Neural cell (in vitro differentiated cells): ENCODE measurements around the gene DRD2. TPM values are rescaled to one million over a fixed set of nuclear protein-coding genes. Genes with fewer than 3 reads are reported as not detected.

Experiments
- H2AFZ ChIP-seq: fragments of 200-600, 300-800 bp; sonication (generic), shearing (Covaris generic); 2 replicates; pipeline ENCODE4 v1.6.0; 2014; ENCODE audit warnings: low read depth, mild to moderate bottlenecking, antibody characterized with exemption, low read length, moderate library complexity
- H3F3A ChIP-seq: fragments of 200-600 bp; shearing (Covaris generic); 2 replicates; pipeline ENCODE4 v1.6.1; 2016; ENCODE audit warnings: mild to moderate bottlenecking, moderate library complexity, mixed read lengths, antibody characterized with exemption, low read length; ENCODE audit not compliant: insufficient read depth, poor library complexity, severe bottlenecking
- H3K27ac ChIP-seq: fragments of 200-600, 300-800 bp; sonication (generic), shearing (Covaris generic); 2 replicates; pipeline ENCODE4 v1.5.1; 2014; ENCODE audit warnings: mild to moderate bottlenecking, low read length, moderate library complexity
- H3K27me3 ChIP-seq: fragments of 300-800, 200-600 bp; sonication (generic), shearing (Covaris generic); 2 replicates; pipeline ENCODE4 v1.6.0; 2014; ENCODE audit warnings: mild to moderate bottlenecking, low read depth, low read length, moderate library complexity; ENCODE audit not compliant: insufficient read depth
- H3K36me3 ChIP-seq: fragments of 300-800, 200-600 bp; sonication (generic), shearing (Covaris generic); 2 replicates; pipeline ENCODE4 v1.5.1; 2014; ENCODE audit warnings: mild to moderate bottlenecking, antibody characterized with exemption, low read length, moderate library complexity; ENCODE audit not compliant: insufficient read depth
- H3K4me2 ChIP-seq: fragments of 300-800, 200-600 bp; sonication (generic), shearing (Covaris generic); 2 replicates; pipeline ENCODE4 v1.6.0; 2014; ENCODE audit warnings: mild to moderate bottlenecking, low read length
- H3K4me3 ChIP-seq: fragments of 300-800, 200-600 bp; sonication (generic), shearing (Covaris generic); 2 replicates; pipeline ENCODE4 v1.5.1; 2014; ENCODE audit warnings: mild to moderate bottlenecking, low read length, moderate library complexity
- H3K79me2 ChIP-seq: fragments of 200-600 bp; shearing (Covaris generic); replicated peaks from 2 replicates; pipeline ENCODE4 v1.6.0; 2014; ENCODE audit warnings: mild to moderate bottlenecking, low read length, moderate library complexity; ENCODE audit not compliant: insufficient read depth
- H3K9ac ChIP-seq: fragments of 300-800, 200-600 bp; sonication (generic), shearing (Covaris generic); 2 replicates; pipeline ENCODE4 v1.6.1; 2016; ENCODE audit warnings: mild to moderate bottlenecking, low read length, mixed read lengths
- H3K9me2 ChIP-seq: fragments of 200-600 bp; shearing (Covaris generic); 2 replicates; pipeline ENCODE4 v1.6.1; 2016; ENCODE audit warnings: mild to moderate bottlenecking, low read length, mixed read lengths; ENCODE audit not compliant: insufficient read depth
- H3K9me3 ChIP-seq: fragments of 200-600, 300-800 bp; sonication (generic), shearing (Covaris generic); 2 replicates; pipeline ENCODE4 v1.6.1; 2016; ENCODE audit warnings: mild to moderate bottlenecking, mixed run types, low read length, moderate library complexity, mixed read lengths
- H4K20me1 ChIP-seq: fragments of 200-600 bp; shearing (Covaris generic); 2 replicates; pipeline ENCODE4 v1.6.1; 2016; ENCODE audit warnings: mild to moderate bottlenecking, mixed run types; ENCODE audit not compliant: insufficient read depth
- EP300 ChIP-seq: fragments of 450-650 bp; conservative IDR thresholded peaks from 2 replicates; pipeline ENCODE4 v1.6.1; 2014; ENCODE audit warnings: antibody characterized with exemption, mild to moderate bottlenecking, moderate library complexity; ENCODE audit not compliant: poor library complexity, severe bottlenecking
- EZH2 ChIP-seq: fragments of 200-600, 300-800 bp; shearing (Covaris generic), sonication (generic); IDR thresholded peaks from 2 replicates; pipeline ENCODE4 v1.6.1; 2014; ENCODE audit warnings: antibody characterized with exemption, low read length, borderline replicate concordance, mild to moderate bottlenecking; ENCODE audit not compliant: insufficient read depth, poor library complexity, severe bottlenecking
- MXI1 ChIP-seq: fragments of 450-650 bp; conservative IDR thresholded peaks from 2 replicates; pipeline ENCODE4 v1.6.1; 2014; ENCODE audit warnings: antibody characterized with exemption, mild to moderate bottlenecking; ENCODE audit not compliant: poor library complexity, severe bottlenecking
- POLR2AphosphoS5 ChIP-seq: IDR thresholded peaks from 2 replicates; pipeline ENCODE4 v1.6.1; 2012
- RAD21 ChIP-seq: fragments of 450-650 bp; conservative IDR thresholded peaks from 2 replicates; pipeline ENCODE4 v1.6.1; 2014; ENCODE audit warnings: antibody characterized with exemption, mild to moderate bottlenecking, moderate library complexity
- SMC3 ChIP-seq: fragments of 450-650 bp; conservative IDR thresholded peaks from 2 replicates; pipeline ENCODE4 v1.6.1; 2014; ENCODE audit warnings: antibody characterized with exemption, mild to moderate bottlenecking, moderate library complexity; ENCODE audit not compliant: poor library complexity
- TAF1 ChIP-seq: IDR thresholded peaks from 2 replicates; pipeline ENCODE4 v1.6.1; 2012; ENCODE audit warnings: low read depth
- polyA plus RNA-seq: library from polyadenylated mRNA; depleted of rRNA; stranded (reverse); fragments of >200 nt; gene quantifications from 2 replicates; pipeline ENCODE4 v1.2.3, GENCODE V29; 2014
- TF ChIP-seq, protein P1 (sequence below): IDR thresholded peaks from 2 replicates; pipeline ENCODE4 v1.6.1; 2012; ENCODE audit warnings: borderline replicate concordance
- TF ChIP-seq, protein P2 (sequence below): fragments of 450-650 bp; IDR thresholded peaks from 2 replicates; pipeline ENCODE4 v1.5.1; 2014; ENCODE audit warnings: antibody characterized with exemption, mild to moderate bottlenecking, moderate library complexity; ENCODE audit not compliant: poor library complexity, severe bottlenecking

Gene DRD2
- polyA plus RNA-seq, 1 donor from 2014 or later: 0.24 TPM

GRCh38 chr11:113514856-113515255 is 39.7 kb upstream of the DRD2 start:
- Histone ChIP-seq H3K4me3 (no peak overlapping the region), H3K9ac (no peak overlapping the region), H3K36me3 (no peaks in the 10 kb centered on the region), H3K27me3 (no peaks in the 10 kb centered on the region), H3K27ac (no peak overlapping the region), H3F3A (no peaks in the 10 kb centered on the region), H3K9me3 (no peaks in the 10 kb centered on the region), H4K20me1 (no peaks in the 10 kb centered on the region), H3K9me2 (no peaks in the 10 kb centered on the region), H3K79me2 (no peaks in the 10 kb centered on the region), H2AFZ (no peak overlapping the region), H3K4me2 (no peak overlapping the region)
- TF ChIP-seq RAD21: no peak
- TF ChIP-seq, protein P1, sequence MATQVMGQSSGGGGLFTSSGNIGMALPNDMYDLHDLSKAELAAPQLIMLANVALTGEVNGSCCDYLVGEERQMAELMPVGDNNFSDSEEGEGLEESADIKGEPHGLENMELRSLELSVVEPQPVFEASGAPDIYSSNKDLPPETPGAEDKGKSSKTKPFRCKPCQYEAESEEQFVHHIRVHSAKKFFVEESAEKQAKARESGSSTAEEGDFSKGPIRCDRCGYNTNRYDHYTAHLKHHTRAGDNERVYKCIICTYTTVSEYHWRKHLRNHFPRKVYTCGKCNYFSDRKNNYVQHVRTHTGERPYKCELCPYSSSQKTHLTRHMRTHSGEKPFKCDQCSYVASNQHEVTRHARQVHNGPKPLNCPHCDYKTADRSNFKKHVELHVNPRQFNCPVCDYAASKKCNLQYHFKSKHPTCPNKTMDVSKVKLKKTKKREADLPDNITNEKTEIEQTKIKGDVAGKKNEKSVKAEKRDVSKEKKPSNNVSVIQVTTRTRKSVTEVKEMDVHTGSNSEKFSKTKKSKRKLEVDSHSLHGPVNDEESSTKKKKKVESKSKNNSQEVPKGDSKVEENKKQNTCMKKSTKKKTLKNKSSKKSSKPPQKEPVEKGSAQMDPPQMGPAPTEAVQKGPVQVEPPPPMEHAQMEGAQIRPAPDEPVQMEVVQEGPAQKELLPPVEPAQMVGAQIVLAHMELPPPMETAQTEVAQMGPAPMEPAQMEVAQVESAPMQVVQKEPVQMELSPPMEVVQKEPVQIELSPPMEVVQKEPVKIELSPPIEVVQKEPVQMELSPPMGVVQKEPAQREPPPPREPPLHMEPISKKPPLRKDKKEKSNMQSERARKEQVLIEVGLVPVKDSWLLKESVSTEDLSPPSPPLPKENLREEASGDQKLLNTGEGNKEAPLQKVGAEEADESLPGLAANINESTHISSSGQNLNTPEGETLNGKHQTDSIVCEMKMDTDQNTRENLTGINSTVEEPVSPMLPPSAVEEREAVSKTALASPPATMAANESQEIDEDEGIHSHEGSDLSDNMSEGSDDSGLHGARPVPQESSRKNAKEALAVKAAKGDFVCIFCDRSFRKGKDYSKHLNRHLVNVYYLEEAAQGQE: no peak
- no peak for TF ChIP-seq TAF1
- TF ChIP-seq EP300: no peak
- TF ChIP-seq SMC3: no peak
- TF ChIP-seq POLR2AphosphoS5: no peak
- TF ChIP-seq, protein P2, sequence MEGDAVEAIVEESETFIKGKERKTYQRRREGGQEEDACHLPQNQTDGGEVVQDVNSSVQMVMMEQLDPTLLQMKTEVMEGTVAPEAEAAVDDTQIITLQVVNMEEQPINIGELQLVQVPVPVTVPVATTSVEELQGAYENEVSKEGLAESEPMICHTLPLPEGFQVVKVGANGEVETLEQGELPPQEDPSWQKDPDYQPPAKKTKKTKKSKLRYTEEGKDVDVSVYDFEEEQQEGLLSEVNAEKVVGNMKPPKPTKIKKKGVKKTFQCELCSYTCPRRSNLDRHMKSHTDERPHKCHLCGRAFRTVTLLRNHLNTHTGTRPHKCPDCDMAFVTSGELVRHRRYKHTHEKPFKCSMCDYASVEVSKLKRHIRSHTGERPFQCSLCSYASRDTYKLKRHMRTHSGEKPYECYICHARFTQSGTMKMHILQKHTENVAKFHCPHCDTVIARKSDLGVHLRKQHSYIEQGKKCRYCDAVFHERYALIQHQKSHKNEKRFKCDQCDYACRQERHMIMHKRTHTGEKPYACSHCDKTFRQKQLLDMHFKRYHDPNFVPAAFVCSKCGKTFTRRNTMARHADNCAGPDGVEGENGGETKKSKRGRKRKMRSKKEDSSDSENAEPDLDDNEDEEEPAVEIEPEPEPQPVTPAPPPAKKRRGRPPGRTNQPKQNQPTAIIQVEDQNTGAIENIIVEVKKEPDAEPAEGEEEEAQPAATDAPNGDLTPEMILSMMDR: no peak
- TF ChIP-seq MXI1: no peak
- no peak for TF ChIP-seq EZH2

GRCh38 chr11:113507341-113507740 is 32.1 kb upstream of the DRD2 start:
- Histone ChIP-seq H3K9ac (no peak overlapping the region), H3K4me3 (no peak overlapping the region), H3K9me2 (no peaks in the 10 kb centered on the region), H4K20me1 (no peaks in the 10 kb centered on the region), H3K27me3 (no peaks in the 10 kb centered on the region), H3K9me3 (no peaks in the 10 kb centered on the region), H3F3A (no peaks in the 10 kb centered on the region), H3K36me3 (no peaks in the 10 kb centered on the region), H3K4me2 (no peak overlapping the region), H3K79me2 (no peaks in the 10 kb centered on the region), H2AFZ (no peak overlapping the region), H3K27ac (no peak overlapping the region)
- TF ChIP-seq RAD21: no peak
- TF ChIP-seq MXI1: no peak
- no peak for TF ChIP-seq EZH2
- TF ChIP-seq, protein P2: no peak
- TF ChIP-seq SMC3: no peak
- TF ChIP-seq EP300: no peak
- TF ChIP-seq POLR2AphosphoS5: no peak
- TF ChIP-seq, protein P1: no peak
- TF ChIP-seq TAF1: no peak
